ENCODE measurements around the gene MEGF11.
"Not testable (repeated sequence)": the region's sequence is repeated elsewhere in the genome, so short reads cannot be mapped to it uniquely, and the experiment has no call there.

- TF ChIP-seq POLR2A, CTCF (IDR thresholded peaks at IDR 0.05): not testable (repeated sequence)
Measured at GRCh38 chr15:66245832-66246231, 7.7 kb downstream of the MEGF11 start.
